ENCODE data around the gene LY6G6D. TPM values are rescaled to one million over a fixed set of nuclear protein-coding genes. Genes with fewer than 3 reads are reported as not detected.
A peak's percentile ranks its signal among the peaks of the same experiment; 100 is the strongest.

LY6G6D gene
- total and polyA plus RNA-seq, 4 donors: not detected

- Histone ChIP-seq H3K36me3 (ENCODE audit: control insufficient read depth in 4 of 4, insufficient read depth in 3 of 4, low read depth in 1 of 4, low read length in 3 of 4) (peaks cover 11 to 37% (median 36%) of the 10 kb centered on the region in 4 donors), H3K9me3 (ENCODE audit: control insufficient read depth in 4 of 4, low read length in 3 of 4) (no peaks in the 10 kb centered on the region), H3K4me3 (ENCODE audit: low read depth in 1 of 3, low read length in 3 of 3) (peak within 1 kb of the TSS; percentile 87 to 98 (median 88)), H3K9ac (ENCODE audit: low read depth in 1 of 2, low read length in 2 of 2) (peak within 1 kb of the TSS; percentile 81 to 94), H3K27ac (ENCODE audit: low read depth in 1 of 2, low read length in 2 of 2) (peak within 1 kb of the TSS; percentile 94 to 96), H3K27me3 (ENCODE audit: control insufficient read depth in 4 of 4, insufficient read depth in 4 of 4, low read length in 3 of 4) (no peaks in the 10 kb centered on the region), H3K4me1 (ENCODE audit: control insufficient read depth in 4 of 4, insufficient read depth in 4 of 4, low read length in 3 of 4) (peaks cover 6 to 45% (median 32%) of the 10 kb centered on the region in 4 donors)
- WGBS: under 1% methylated on average over 63 of the region's 63 CpGs
- peak; percentile 96 for DNase-seq (ENCODE audit: low spot score)
- peak; percentile 61 to 65 for TF ChIP-seq RXRA (IDR thresholded peaks at IDR 0.05)
- TF ChIP-seq ZBTB33 (IDR thresholded peaks at IDR 0.05): no peak
- TF ChIP-seq, protein P1, sequence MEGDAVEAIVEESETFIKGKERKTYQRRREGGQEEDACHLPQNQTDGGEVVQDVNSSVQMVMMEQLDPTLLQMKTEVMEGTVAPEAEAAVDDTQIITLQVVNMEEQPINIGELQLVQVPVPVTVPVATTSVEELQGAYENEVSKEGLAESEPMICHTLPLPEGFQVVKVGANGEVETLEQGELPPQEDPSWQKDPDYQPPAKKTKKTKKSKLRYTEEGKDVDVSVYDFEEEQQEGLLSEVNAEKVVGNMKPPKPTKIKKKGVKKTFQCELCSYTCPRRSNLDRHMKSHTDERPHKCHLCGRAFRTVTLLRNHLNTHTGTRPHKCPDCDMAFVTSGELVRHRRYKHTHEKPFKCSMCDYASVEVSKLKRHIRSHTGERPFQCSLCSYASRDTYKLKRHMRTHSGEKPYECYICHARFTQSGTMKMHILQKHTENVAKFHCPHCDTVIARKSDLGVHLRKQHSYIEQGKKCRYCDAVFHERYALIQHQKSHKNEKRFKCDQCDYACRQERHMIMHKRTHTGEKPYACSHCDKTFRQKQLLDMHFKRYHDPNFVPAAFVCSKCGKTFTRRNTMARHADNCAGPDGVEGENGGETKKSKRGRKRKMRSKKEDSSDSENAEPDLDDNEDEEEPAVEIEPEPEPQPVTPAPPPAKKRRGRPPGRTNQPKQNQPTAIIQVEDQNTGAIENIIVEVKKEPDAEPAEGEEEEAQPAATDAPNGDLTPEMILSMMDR (IDR thresholded peaks at IDR 0.05; ENCODE audit: low read depth, low read length, missing input control): no peak
- TF ChIP-seq, protein P2, sequence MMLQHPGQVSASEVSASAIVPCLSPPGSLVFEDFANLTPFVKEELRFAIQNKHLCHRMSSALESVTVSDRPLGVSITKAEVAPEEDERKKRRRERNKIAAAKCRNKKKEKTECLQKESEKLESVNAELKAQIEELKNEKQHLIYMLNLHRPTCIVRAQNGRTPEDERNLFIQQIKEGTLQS (IDR thresholded peaks at IDR 0.05): no peak
- peak in 1 of 2 donors; percentile 23 for TF ChIP-seq RAD21 (IDR thresholded peaks at IDR 0.05)
- TF ChIP-seq EGR1 (IDR thresholded peaks at IDR 0.05; ENCODE audit: low read depth in 2 of 2): peak in 1 of 2 donors; percentile 49
- no peak for TF ChIP-seq FOXA1 (IDR thresholded peaks at IDR 0.05)
- peak; percentile 46 to 53 for TF ChIP-seq HNF4A (conservative IDR thresholded peaks at IDR 0.05)
- TF ChIP-seq YY1 (IDR thresholded peaks at IDR 0.05): peak; percentile 61
- TF ChIP-seq GABPA (IDR thresholded peaks at IDR 0.05 in 1 of 2, conservative IDR thresholded peaks at IDR 0.05 in 1 of 2): peak; percentile 89 to 95
- peak; percentile 56 for TF ChIP-seq REST (IDR thresholded peaks at IDR 0.05)
- no peak for TF ChIP-seq FOXA2 (IDR thresholded peaks at IDR 0.05)
- TF ChIP-seq MAX (IDR thresholded peaks at IDR 0.05): peak; percentile 47
- TF ChIP-seq JUND (IDR thresholded peaks at IDR 0.05): no peak
- TF ChIP-seq HNF4G (IDR thresholded peaks at IDR 0.05): no peak
- TF ChIP-seq TAF1 (conservative IDR thresholded peaks at IDR 0.05): peak; percentile 61
- peak; percentile 81 for TF ChIP-seq NR2F2 (IDR thresholded peaks at IDR 0.05)
- peak; percentile 77 for TF ChIP-seq SP1 (IDR thresholded peaks at IDR 0.05)
These were observed 49.4 kb upstream of the LY6G6D start, which contains the start of gene CSNK2B for GRCh38 chr6:31665501-31666336. TSS of gene CSNK2B (plus strand) at chr6:31666080. CDS start at chr6:31666832, 752 bp downstream.
